GM19328 (cell line): ENCODE results near the gene MYF5.
A peak's percentile ranks its signal among the peaks of the same experiment; 100 is the strongest.
"Not testable (repeated sequence)": the region's sequence is repeated elsewhere in the genome, so short reads cannot be mapped to it uniquely, and the experiment has no call there.

Experiments
- ATAC-seq: cut with Tn5 transposase; IDR thresholded peaks from one replicate; pipeline ENCODE4 v1.9.1; 2021; ENCODE audit warnings: mild to moderate bottlenecking, moderate library complexity; ENCODE audit not compliant: unreplicated experiment

Gene MYF5

DNA sequence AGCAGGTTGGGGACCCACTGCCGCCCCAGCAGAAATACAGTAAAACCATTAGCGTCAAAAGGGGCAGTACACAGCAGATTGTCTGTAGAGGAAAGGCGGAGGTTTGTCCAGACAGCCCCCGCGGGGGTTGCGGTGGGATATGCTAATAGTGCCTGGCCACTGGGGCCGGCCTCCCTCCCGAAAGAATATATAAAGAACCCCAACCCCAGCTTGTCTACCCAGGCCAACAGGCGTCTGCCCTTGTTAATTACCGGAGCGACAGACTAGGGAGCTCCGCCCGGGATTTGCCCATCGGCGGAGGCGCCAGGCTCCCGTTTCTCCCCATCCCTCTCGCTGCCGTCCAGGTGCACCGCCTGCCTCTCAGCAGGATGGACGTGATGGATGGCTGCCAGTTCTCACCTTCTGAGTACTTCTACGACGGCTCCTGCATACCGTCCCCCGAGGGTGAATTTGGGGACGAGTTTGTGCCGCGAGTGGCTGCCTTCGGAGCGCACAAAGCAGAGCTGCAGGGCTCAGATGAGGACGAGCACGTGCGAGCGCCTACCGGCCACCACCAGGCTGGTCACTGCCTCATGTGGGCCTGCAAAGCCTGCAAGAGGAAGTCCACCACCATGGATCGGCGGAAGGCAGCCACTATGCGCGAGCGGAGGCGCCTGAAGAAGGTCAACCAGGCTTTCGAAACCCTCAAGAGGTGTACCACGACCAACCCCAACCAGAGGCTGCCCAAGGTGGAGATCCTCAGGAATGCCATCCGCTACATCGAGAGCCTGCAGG is at the start of gene MYF5:
MYF5 (plus strand) TSS at position 217 of the 774 bp plus-strand sequence; CDS start at position 369, 152 bp downstream.
- no peak for ATAC-seq

- ATAC-seq = no peak
Observed at GRCh38 chr12:80670214-80670613, 46.5 kb upstream of the MYF5 start.

DNA sequence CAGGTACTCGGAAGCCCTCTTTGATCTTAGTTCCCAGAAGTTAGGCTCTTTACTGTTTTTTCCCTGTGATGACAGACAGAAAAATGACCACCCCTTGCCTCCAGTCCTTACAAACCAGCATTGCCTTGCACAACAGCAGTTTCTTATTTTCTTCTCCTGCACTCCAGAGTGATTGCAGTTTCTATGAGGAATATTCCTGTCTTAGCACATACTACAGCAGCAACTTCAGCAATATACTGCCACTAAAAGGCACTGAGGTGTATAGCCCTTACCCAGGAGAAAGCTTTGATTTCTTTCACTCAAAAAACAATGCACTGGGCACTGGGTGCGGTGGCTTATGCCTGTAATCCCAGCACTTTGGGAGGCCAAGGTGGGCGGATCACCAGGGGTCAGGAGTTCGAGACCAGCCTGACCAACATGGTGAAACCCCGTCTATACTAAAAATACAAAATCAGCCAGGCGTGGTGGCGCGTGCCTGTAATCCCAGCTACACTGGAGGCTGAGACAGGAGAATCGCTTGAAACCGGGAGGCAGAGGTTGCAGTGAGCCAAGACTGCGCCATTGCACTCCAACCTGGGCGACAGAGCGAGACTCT is 40.6 kb upstream of the MYF5 start:
- not testable (repeated sequence) for ATAC-seq

- no peak for ATAC-seq
Observed at GRCh38 chr12:80676856-80677255, 39.9 kb upstream of the MYF5 start.

DNA sequence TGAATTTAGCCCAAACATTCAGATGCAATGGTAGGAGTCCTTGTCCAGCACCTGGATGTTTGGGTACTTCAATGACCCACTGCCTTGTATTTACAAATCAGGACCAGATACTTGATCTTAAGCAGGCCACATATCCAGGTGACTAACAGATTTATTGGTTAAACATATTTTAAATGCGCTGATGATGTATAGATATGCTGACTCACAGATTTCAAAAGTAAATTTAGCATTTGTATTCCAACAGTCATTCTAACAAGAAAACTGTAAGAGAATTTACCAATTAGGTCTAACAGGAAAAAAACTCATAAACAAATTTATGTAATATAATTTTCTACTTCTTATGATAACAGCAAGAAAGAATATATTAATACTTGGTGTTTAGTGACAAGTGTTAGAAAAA is 38.7 kb upstream of the MYF5 start:
- no peak for ATAC-seq

- no peak for ATAC-seq
Observed at GRCh38 chr12:80679346-80680131, 37.2 kb upstream of the MYF5 start.

GRCh38 chr12:80681287-80681686 is 35.4 kb upstream of the MYF5 start:
- ATAC-seq = no peak

DNA sequence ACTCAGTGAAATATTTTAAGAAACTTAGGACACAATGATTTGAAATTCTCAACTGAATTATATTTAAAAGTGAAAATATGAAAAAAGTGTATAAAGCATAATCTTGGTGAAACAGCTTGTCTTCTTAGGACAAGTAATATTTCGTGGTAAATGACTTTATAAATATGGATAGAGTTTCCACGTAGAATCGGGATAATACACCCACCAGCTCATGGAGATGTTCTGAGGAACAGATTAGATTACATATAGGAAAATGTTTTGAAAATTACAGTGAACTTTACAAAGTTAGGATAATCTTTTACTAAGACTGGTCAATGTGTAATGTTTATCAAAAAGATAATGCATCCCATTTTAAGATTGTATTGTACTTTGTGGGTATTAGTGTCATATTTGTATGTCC is 34.9 kb upstream of the MYF5 start:
- no peak for ATAC-seq

GRCh38 chr12:80684077-80684495 is 32.6 kb upstream of the MYF5 start:
- no peak for ATAC-seq

DNA sequence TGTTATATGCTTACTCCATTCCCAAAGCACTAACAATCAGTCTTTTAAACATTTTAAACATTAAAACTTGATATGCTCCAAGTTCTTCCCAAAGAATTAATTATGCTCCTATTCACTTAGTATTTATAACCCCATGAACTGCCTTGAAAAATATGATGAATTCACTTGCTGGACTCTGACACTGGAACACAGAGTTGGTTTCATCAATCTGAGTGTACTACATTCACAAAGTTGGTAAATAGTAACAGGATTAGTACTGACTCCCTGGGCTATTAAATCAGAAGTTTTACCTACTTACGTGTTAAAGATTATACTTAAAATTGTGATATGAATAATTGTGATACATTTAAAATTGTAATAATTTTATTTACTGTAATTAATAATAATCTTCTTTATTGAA is 26.6 kb upstream of the MYF5 start:
- no peak for ATAC-seq

DNA sequence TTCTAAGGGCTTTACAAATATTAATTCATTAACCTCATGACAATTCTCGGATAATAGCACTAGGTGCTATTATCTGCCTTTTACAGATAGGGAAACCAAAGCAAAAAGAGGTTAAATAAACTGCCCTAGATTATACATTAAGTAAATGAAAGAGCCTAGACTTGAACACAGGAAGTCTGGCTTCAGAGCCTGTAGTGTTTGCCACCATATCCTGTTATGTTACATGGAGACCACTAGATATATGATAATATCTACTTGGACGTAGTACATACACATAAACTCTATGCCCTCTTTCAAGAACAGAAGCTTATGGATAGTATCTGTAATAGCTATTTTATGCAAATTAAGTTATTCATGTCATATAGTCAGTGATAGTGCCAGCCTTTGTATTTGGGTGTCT is 26.2 kb upstream of the MYF5 start:
- ATAC-seq = no peak

DNA sequence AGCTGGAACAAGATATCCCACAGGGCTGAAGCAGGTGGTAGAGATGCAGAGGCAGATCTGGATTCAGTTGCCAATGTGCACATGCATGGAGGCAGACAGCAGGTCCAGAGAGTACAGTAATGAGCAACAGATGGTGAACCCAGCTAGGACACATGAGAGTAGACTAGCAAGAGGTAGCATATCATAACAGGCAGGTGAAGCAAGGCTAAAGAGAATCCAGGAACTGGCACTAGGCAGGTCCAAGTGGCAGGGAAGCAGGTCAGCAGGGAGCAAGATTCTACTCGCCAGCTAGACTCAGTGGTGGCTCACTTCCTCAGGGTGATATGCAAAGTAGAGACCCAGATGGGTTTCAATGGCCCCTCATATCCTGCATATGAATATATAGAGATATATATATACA is 24.6 kb upstream of the MYF5 start:
- ATAC-seq = peak; percentile 44

- ATAC-seq = no peak
Observed at GRCh38 chr12:80697270-80697887, 19.3 kb upstream of the MYF5 start.

GRCh38 chr12:80698256-80698655 is 18.5 kb upstream of the MYF5 start:
- ATAC-seq = no peak

DNA sequence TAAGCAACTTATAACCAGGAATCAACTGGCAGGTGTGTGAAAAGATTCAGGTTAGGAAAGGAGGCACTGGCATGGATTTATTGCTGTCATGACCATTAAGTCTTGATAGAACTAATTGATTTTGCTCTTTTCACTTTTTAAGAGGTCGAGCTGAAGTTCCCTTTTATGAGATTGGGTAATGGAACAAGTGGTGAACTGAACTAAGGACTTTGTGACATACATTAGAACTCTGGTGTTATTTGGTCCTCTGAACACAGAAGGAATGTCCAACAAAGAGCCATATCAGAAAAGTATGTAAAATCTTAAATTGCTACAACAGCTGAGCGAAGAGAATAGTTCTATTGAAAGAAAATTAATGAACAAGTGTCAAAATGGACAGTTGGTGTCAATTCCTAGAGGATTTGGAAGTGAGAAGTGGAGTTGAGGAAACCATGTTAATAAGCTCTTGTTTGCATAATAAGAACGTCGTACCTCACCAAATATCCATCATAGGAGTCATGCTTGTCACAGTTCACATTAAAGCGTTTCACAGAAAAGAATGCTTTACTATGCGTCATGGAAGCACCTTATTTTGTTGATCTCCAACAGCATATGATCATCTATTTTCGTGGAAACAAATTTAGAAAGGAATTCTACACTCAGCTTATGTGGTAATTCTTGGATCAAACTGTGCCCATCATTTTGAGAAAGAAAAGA is 17.7 kb upstream of the MYF5 start:
- ATAC-seq = no peak

DNA sequence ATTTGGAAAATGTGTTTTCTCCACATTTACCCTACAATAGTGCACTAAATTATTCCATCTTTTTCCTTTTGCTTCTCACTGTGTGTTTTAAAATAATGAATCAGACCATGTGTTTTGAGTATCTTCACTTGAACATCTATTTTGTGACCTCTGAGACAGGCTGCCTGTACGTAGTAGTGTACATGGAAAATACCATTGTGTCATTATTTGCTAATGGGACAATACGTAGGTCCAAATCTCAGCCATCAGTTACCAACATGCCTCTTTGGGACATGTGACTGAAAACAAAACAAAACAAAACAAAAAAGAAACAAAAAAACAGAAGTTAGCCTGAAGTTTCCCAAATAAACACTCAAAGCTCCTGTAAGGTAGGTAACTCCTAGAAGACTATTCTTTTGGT is 16.4 kb upstream of the MYF5 start:
- ATAC-seq = no peak

- no peak for ATAC-seq
Observed at GRCh38 chr12:80701388-80701787, 15.3 kb upstream of the MYF5 start.

GRCh38 chr12:80702889-80703805 is 13.6 kb upstream of the MYF5 start:
- peak; percentile 83 for ATAC-seq

- no peak for ATAC-seq
Observed at GRCh38 chr12:80704420-80704819, 12.3 kb upstream of the MYF5 start.
